ENCODE measurements around the gene UQCRC2. TPM values are rescaled to one million over a fixed set of nuclear protein-coding genes. Genes with fewer than 3 reads are reported as not detected.
"Not testable (repeated sequence)": the region's sequence is repeated elsewhere in the genome, so short reads cannot be mapped to it uniquely, and the experiment has no call there.

The UQCRC2 gene
- total RNA-seq, 1 experiment from 2014 or later, result 137 TPM

DNA sequence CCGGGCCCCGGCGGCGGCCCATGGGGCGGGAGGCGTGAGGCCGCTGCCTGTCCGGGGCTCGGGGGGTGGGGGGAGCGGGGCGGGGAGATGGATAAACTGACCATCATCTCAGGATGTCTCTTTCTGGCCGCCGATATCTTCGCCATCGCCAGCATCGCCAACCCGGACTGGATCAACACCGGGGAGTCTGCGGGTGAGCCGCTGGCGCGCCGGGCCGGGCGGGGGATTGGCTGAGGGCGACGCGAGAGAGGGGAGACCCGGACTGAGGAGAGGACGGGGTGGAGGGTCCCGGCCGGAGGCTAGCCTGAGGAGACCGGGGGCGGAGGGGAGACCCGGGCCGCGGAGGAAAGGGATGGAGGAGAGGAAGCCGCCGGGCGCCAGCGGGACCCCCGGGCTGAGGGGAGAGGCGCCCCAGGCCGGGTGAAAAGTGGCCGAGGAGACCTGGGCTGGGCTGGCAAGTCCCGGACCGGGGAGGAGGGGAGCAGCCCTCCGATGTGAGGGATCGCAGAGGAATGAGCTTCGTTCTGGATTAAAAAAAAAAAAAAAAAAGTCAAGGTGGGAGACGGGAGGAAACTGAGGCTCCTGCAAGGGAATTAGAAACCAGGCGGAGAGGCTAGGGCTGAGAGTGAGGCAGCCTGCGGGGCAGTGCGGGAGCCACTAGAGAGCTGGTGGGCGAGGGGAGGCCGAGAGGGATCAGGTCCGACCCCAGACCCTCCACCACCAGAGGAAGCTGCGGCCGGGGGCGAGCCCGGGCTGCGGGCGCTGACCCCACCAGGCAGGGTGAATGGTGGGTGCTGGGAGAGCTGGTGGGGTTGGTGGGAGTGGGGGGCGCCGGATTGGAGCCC lies 55.3 kb downstream of the UQCRC2 start:
- no peak for DNase-seq (ENCODE audit: low read depth)

DNA sequence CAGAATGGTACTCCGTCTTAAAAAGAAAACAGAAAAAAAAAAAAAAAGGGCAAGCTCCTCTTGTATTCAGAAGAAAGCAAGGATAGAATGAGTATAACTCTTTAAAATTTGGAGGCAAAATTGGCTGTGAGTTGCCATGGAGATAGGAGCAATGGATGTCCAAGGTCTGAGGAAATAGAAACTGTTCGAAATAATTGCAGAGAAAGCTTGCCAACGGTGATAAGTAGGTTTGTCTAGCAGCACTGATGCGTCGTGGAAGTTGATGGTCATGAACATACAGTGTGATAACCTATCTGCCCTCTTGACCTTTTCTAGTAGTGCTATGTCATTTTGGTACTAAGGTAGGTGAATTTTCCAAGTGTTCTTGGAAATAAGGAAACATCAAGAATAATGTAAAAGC lies 57.7 kb downstream of the UQCRC2 start:
- DNase-seq (ENCODE audit: low read depth), result no peak

DNA sequence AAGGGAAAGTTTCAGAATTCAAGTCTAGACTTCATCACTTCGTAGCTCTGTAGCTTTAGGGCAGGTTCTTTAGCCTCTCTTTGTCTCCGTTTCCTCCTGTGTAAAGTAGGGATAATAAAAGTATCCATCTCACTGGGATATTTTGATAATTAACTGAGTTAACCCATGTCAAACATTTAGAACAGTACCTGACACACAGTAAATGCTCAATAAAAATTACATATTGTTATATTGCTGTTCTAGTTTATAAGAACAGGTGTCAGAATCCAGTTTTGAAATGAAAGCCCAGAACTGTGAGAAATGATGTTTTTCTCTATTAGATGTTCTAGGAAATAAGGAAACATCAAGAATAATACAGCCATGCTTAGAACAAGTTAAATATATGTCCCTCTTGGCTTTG lies 59.1 kb downstream of the UQCRC2 start:
- DNase-seq (ENCODE audit: low read depth), result no peak

DNA sequence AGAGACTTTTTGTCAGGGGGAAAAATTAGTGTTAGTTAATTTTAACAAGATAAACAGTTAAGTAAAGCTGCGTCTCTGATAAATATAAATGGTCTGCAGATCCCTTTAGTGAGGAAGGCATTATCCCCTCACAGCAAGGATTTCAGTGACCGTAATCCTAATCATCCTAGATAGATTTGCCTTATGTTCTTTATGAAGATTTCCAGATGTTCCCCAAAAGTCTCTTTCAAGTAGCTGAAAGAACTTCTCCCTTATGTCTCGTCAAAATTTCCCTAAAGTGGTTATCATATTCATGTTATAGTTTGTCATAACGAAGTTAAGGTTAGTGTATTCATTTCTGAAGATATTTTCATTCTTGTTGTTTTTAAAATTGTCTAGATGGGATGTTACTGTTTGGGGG lies 60.3 kb downstream of the UQCRC2 start:
- no peak for DNase-seq (ENCODE audit: low read depth)

- DNase-seq (ENCODE audit: low read depth), result no peak
Measured at GRCh38 chr16:22014271-22014873, 61.2 kb downstream of the UQCRC2 start.

GRCh38 chr16:22016927-22017326 lies 63.8 kb downstream of the UQCRC2 start:
- DNase-seq (ENCODE audit: low read depth), result no peak

DNA sequence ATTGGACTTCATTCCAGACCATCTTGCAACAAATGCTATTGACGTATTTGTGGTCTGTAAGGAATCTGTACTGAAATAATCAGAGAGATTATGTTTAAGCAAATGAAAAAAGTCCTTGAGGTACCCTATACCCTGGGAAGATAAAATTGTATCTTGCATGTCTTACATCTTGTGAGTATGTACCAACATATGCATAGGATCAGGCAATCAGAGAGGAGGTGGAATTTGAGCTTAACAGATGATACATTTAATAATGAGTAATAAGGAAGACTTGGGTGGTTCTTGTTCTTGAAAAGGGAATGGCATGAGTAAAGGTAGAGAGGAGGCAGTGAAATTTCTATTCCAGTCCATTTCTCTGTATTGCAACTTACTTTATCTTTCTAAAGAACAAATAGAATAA lies 65.4 kb downstream of the UQCRC2 start:
- no peak for DNase-seq (ENCODE audit: low read depth)

- no peak for DNase-seq (ENCODE audit: low read depth)
Measured at GRCh38 chr16:22022151-22022550, 69.0 kb downstream of the UQCRC2 start.

GRCh38 chr16:22023505-22023904 lies 70.3 kb downstream of the UQCRC2 start:
- DNase-seq (ENCODE audit: low read depth), result no peak

DNA sequence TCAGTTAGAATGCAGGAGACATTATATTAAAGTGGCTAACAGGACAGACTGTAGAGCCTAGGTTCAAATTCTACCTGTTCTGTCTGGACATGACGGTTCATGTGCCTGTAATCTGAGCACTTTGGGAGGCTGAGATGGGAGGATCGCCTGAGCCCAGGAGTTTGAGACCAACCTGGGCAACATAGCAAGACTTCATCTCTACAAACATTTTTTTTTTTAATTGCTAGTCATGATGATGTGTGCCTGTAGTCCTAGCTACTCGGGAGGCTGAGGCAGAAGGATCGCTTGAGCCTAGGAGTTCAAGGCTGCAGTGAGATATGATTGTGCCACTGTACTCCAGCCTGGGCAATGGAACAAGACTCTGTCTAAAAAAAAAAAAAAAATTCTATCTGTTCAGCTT lies 71.6 kb downstream of the UQCRC2 start:
- not testable (repeated sequence) for DNase-seq (ENCODE audit: low read depth)

DNA sequence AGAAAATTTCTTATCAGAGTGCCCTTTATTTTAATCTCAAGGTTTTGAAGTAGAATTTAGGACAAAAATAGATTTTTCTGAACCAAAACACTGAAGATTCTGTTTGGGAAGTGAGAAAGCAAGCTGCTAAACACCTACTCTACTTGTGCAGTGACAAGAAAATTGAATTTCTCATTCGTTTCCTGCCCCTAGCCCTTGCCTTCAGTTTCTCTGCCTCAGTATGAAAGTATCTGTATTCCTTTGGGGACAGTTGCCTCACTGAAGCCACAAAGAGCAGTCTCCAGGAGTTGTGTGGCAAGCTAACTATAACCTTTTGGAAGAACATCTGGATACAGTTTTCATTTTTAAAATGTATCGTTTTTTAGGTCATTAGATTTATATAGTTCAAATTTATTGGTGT lies 74.5 kb downstream of the UQCRC2 start:
- DNase-seq (ENCODE audit: low read depth), result no peak

DNA sequence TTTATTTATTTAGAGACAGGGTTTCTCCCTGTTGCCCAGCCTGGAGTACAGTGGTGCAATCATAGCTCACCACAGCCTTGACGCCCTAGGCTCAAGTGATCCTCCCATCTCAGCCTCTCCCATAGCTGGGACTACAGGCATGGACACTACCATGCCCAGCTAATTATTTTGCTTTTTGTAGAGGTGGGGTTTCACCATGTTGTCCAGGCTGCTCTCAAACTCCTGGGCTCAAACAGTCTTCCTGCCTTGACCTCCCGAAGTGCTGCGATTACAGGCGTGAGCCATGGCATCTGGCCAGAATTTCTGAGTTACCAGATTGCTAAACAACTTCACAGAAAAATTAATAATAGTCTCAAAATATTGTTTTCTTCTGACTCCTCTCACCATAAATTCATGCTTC lies 76.5 kb downstream of the UQCRC2 start:
- DNase-seq (ENCODE audit: low read depth), result no peak

DNA sequence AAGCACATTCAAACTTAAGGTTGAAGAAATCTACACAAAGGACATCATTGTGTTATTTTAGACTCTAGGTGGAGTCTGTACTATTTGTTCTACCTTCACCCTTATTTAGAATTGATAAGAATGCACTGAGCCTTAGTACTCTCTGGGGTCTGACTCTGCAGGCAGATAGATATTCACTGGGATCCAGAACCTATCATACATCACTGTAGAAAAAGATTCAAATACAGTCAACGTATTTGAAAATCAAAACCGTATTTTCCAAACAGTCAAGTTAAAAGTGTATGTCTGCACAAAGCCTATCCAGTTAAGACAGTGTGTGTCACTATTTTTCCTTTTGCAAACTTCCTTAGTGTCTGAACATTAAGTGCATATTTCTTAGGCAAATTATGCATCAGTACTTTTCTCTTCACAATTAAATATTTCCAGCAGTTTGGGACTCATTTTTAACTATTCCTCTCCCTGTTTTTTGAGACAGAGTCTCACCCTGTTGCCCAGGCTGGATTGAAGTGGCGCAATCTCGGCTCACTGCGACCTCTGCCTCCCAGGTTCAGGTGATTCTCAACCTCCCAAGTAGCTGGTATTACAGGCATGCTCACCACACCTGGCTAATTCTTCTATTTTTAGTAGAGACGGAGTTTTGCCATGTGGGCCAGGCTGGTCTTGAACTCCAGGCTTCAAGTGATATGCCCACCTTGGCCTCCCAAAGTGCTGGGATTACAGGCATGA lies 77.1 kb downstream of the UQCRC2 start:
- DNase-seq (ENCODE audit: low read depth), result no peak

DNA sequence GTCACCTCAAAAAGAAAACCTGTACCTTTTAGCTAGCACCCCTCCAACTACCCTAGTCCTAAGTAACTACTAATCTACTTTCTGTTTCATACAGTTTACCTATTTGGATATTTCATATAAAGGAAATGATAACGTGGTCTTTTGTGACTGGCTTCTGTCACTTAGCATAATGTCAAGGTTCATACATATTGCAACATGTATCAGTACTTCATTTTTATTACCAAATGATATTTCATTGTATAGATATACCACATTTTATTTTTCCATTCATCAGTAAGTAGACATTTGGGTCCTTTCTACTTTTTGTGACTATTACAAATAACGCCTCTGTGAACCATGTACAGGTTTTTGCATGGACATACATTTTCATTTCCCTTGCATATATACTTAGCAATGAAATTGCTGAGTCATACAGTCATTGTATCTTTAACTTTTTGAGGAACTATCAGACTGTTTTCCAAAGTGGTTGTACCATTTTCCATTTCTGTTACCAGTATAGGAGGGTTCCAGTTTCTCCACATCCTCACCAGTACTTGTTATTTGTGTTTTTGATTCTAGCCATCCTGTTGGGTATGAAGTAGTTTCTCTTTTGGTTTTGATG lies 78.4 kb downstream of the UQCRC2 start:
- no peak for DNase-seq (ENCODE audit: low read depth)

Other genes with a start within 250 kb of the UQCRC2 start
- 6.6 and 9.7 TPM in 2 replicates for gene NPIPB4, start 95.6 kb upstream of the UQCRC2 start, total RNA-seq (2014; rRNA removed; shearing (Covaris generic))
- gene PDZD9, start 47.8 kb downstream of the UQCRC2 start, total RNA-seq (2014; rRNA removed; shearing (Covaris generic)), result not detected in 2 replicates
- gene MOSMO, start 54.8 kb downstream of the UQCRC2 start, total RNA-seq (2014; rRNA removed; shearing (Covaris generic)), result 23.4 and 30.8 TPM in 2 replicates
- gene VWA3A, start 139.2 kb downstream of the UQCRC2 start, total RNA-seq (2014; rRNA removed; shearing (Covaris generic)), result not detected in 2 replicates
- gene SDR42E2, start 209.1 kb downstream of the UQCRC2 start, total RNA-seq (2014; rRNA removed; shearing (Covaris generic)), result not detected in 2 replicates